Activated CD4-positive, alpha-beta memory T cell treated with anti-CD3 and anti-CD28 coated beads, Interleukin-2, amount 10 ng/mL, durations not matched to agents 7 days and 5 days (primary cell): ENCODE results near the gene PNMA6F. TPM values are rescaled to one million over a fixed set of nuclear protein-coding genes. Genes with fewer than 3 reads are reported as not detected.

ENCODE experiments used
- CTCF ChIA-PET: fragments of 350-600 bp; sonication (Branson Sonifier 250); formaldehyde crosslinking; loops from one replicate; lab custom pipeline; 2021; ENCODE audit warnings: antibody characterized with exemption, inconsistent platforms; lab: Charles Lee
- POLR2A ChIA-PET: fragments of 350-600 bp; sonication (Branson Sonifier 250); formaldehyde crosslinking; loops from one replicate; lab custom pipeline; 2021; ENCODE audit warnings: antibody characterized with exemption; lab: Charles Lee
- DNase-seq: peaks from one replicate; pipeline ENCODE4 v3.0.0-alpha.2; 2020
- H3K27ac Mint-ChIP-seq: one replicate; pipeline ENCODE4 v1.8.0; 2021; ENCODE audit warnings: mild to moderate bottlenecking, mixed read lengths
- H3K27me3 Mint-ChIP-seq: one replicate; pipeline ENCODE4 v1.8.0; 2021; ENCODE audit warnings: mixed read lengths
- H3K36me3 Mint-ChIP-seq: one replicate; pipeline ENCODE4 v1.8.0; 2021; ENCODE audit warnings: low read depth, mixed read lengths
- H3K4me1 Mint-ChIP-seq: one replicate; pipeline ENCODE4 v1.8.0; 2021; ENCODE audit warnings: mixed read lengths
- H3K4me3 Mint-ChIP-seq: one replicate; pipeline ENCODE4 v1.8.0; 2021; ENCODE audit warnings: mild to moderate bottlenecking, mixed read lengths
- H3K9me3 Mint-ChIP-seq: one replicate; pipeline ENCODE4 v1.8.0; 2021; ENCODE audit warnings: mixed read lengths
- total RNA-seq, 2 experiments: library from RNA; stranded (reverse); gene quantifications; one replicate each; pipeline ENCODE4 v1.2.3, GENCODE V29; 2021

Gene PNMA6F
- total RNA-seq, 2 experiments from 2014 or later = not detected

GRCh38 chrX:153348421-153348820 is 26.9 kb upstream of the PNMA6F start:
- Mint-ChIP-seq H3K9me3 (no peaks in the 10 kb centered on the region), H3K27me3 (no peaks in the 10 kb centered on the region), H3K27ac (no peak overlapping the region), H3K4me3 (no peak overlapping the region), H3K4me1 (peaks cover 30% of the 10 kb centered on the region), H3K36me3 (peaks cover 66% of the 10 kb centered on the region)
- DNase-seq = no peak
- CTCF ChIA-PET = interaction anchor here (0.9 kb wide), 1 partner anchor 16 kb away, joined by 3 read pairs; no protein-coding TSS in a partner anchor
- POLR2A ChIA-PET = no interaction called here

- no peaks in the 10 kb centered on the region for H3K27me3 Mint-ChIP-seq
- H3K4me3 Mint-ChIP-seq = no peak overlapping the region
- H3K4me1 Mint-ChIP-seq = peaks cover 39% of the 10 kb centered on the region
- H3K36me3 Mint-ChIP-seq = peaks cover 75% of the 10 kb centered on the region
- no peak overlapping the region for H3K27ac Mint-ChIP-seq
- DNase-seq = no peak
- ChIA-PET CTCF (interaction anchor here (0.9 kb wide), 1 partner anchor 15 kb away, joined by 3 read pairs; no protein-coding TSS in a partner anchor), POLR2A (interaction anchor here (0.8 kb wide), 1 partner anchor 13 kb away, joined by 3 read pairs; the partner anchor contains the start of gene ZNF275)
- H3K9me3 Mint-ChIP-seq = no peaks in the 10 kb centered on the region
Measured at GRCh38 chrX:153347530-153347929, 26.0 kb upstream of the PNMA6F start.

GRCh38 chrX:153343674-153344073 is 22.1 kb upstream of the PNMA6F start:
- Mint-ChIP-seq H3K4me1 (peaks cover 66% of the 10 kb centered on the region), H3K27ac (peak overlapping the region; percentile 91), H3K9me3 (no peaks in the 10 kb centered on the region), H3K36me3 (peaks cover 89% of the 10 kb centered on the region), H3K4me3 (peak overlapping the region; percentile 55), H3K27me3 (no peaks in the 10 kb centered on the region)
- CTCF ChIA-PET = interaction anchor here (1.2 kb wide), 1 partner anchor 9 kb away, joined by 3 read pairs; no protein-coding TSS in a partner anchor
- no peak for DNase-seq
- POLR2A ChIA-PET = interaction anchor here (1.7 kb wide), 1 partner anchor 9 kb away, joined by 17 read pairs; the partner anchor contains the start of gene ZNF275

- H3K27ac Mint-ChIP-seq = peak overlapping the region; percentile 91
- DNase-seq = no peak
- H3K4me1 Mint-ChIP-seq = peaks cover 69% of the 10 kb centered on the region
- H3K9me3 Mint-ChIP-seq = no peaks in the 10 kb centered on the region
- H3K27me3 Mint-ChIP-seq = no peaks in the 10 kb centered on the region
- peaks cover 90% of the 10 kb centered on the region for H3K36me3 Mint-ChIP-seq
- ChIA-PET POLR2A (interaction anchor here (1.7 kb wide), 1 partner anchor 9 kb away, joined by 17 read pairs; the partner anchor contains the start of gene ZNF275), CTCF (interaction anchor here (1.2 to 1.3 kb wide), 2 partner anchors 8 to 39 kb away, joined by 3 read pairs; no protein-coding TSS in a partner anchor)
- H3K4me3 Mint-ChIP-seq = peak overlapping the region; percentile 55
Measured at GRCh38 chrX:153342762-153343558, 21.4 kb upstream of the PNMA6F start.

GRCh38 chrX:153340111-153340510 is 18.5 kb upstream of the PNMA6F start:
- Mint-ChIP-seq H3K27me3 (no peaks in the 10 kb centered on the region), H3K9me3 (no peaks in the 10 kb centered on the region), H3K27ac (no peak overlapping the region), H3K4me1 (peaks cover 90% of the 10 kb centered on the region), H3K36me3 (peaks cover 78% of the 10 kb centered on the region), H3K4me3 (no peak overlapping the region)
- POLR2A ChIA-PET = no interaction called here
- CTCF ChIA-PET = no interaction called here
- DNase-seq = no peak

GRCh38 chrX:153339662-153340061 is 18.1 kb upstream of the PNMA6F start:
- H3K4me1 Mint-ChIP-seq = peaks cover 89% of the 10 kb centered on the region
- no peaks in the 10 kb centered on the region for H3K9me3 Mint-ChIP-seq
- no peak for DNase-seq
- no peak overlapping the region for H3K4me3 Mint-ChIP-seq
- ChIA-PET POLR2A (no interaction called here), CTCF (interaction anchor here (1.4 kb wide), 1 partner anchor 131 kb away, joined by 4 read pairs; no protein-coding TSS in a partner anchor)
- H3K36me3 Mint-ChIP-seq = peaks cover 74% of the 10 kb centered on the region
- H3K27me3 Mint-ChIP-seq = no peaks in the 10 kb centered on the region
- H3K27ac Mint-ChIP-seq = no peak overlapping the region

- H3K4me1 Mint-ChIP-seq = peaks cover 84% of the 10 kb centered on the region
- H3K4me3 Mint-ChIP-seq = peak overlapping the region; percentile 22
- peaks cover 65% of the 10 kb centered on the region for H3K36me3 Mint-ChIP-seq
- DNase-seq = no peak
- peak overlapping the region; percentile 49 for H3K27ac Mint-ChIP-seq
- no peaks in the 10 kb centered on the region for H3K9me3 Mint-ChIP-seq
- H3K27me3 Mint-ChIP-seq = no peaks in the 10 kb centered on the region
- CTCF ChIA-PET = interaction anchor here (1.4 kb wide), 1 partner anchor 132 kb away, joined by 4 read pairs; no protein-coding TSS in a partner anchor
- POLR2A ChIA-PET = no interaction called here
Measured at GRCh38 chrX:153338836-153339235, 17.3 kb upstream of the PNMA6F start.

- H3K9me3 Mint-ChIP-seq = no peaks in the 10 kb centered on the region
- ChIA-PET POLR2A (interaction anchor here (0.8 kb wide), 1 partner anchor 9 kb away, joined by 3 read pairs; no protein-coding TSS in a partner anchor), CTCF (no interaction called here)
- H3K27ac Mint-ChIP-seq = peak overlapping the region; percentile 51
- DNase-seq = no peak
- H3K36me3 Mint-ChIP-seq = peaks cover 47% of the 10 kb centered on the region
- no peak overlapping the region for H3K4me3 Mint-ChIP-seq
- peaks cover 71% of the 10 kb centered on the region for H3K4me1 Mint-ChIP-seq
- peaks cover 5% of the 10 kb centered on the region for H3K27me3 Mint-ChIP-seq
Measured at GRCh38 chrX:153336988-153337387, 15.4 kb upstream of the PNMA6F start.

GRCh38 chrX:153336121-153336894 is 14.7 kb upstream of the PNMA6F start:
- Mint-ChIP-seq H3K27ac (peak overlapping the region; percentile 59), H3K36me3 (peaks cover 40% of the 10 kb centered on the region), H3K9me3 (no peaks in the 10 kb centered on the region), H3K4me3 (peak overlapping the region; percentile 76), H3K4me1 (peaks cover 64% of the 10 kb centered on the region), H3K27me3 (peaks cover 6% of the 10 kb centered on the region)
- ChIA-PET CTCF (no interaction called here), POLR2A (interaction anchor here (0.5 to 0.8 kb wide), 2 partner anchors 9 to 15 kb away, joined by 3 to 5 read pairs; no protein-coding TSS in a partner anchor)
- no peak for DNase-seq

- Mint-ChIP-seq H3K36me3 (peaks cover 29% of the 10 kb centered on the region), H3K9me3 (no peaks in the 10 kb centered on the region), H3K4me3 (peak overlapping the region; percentile 76), H3K27ac (peak overlapping the region; percentile 75), H3K27me3 (peaks cover 6% of the 10 kb centered on the region), H3K4me1 (peaks cover 50% of the 10 kb centered on the region)
- ChIA-PET POLR2A (interaction anchor here (0.9 to 1.8 kb wide), 5 partner anchors 8 to 393 kb away, joined by 3 to 17 read pairs (median 3); no protein-coding TSS in a partner anchor), CTCF (interaction anchor here (1.0 kb wide), 1 partner anchor 8 kb away, joined by 3 read pairs; no protein-coding TSS in a partner anchor)
- no peak for DNase-seq
Measured at GRCh38 chrX:153334654-153335295, 13.2 kb upstream of the PNMA6F start.

- POLR2A ChIA-PET = interaction anchor here (0.8 to 1.8 kb wide), 7 partner anchors 9 to 392 kb away, joined by 3 to 17 read pairs (median 3); no protein-coding TSS in a partner anchor
- Mint-ChIP-seq H3K9me3 (no peaks in the 10 kb centered on the region), H3K27ac (peak within 1 kb of the TSS; percentile 75), H3K4me1 (peaks cover 44% of the 10 kb centered on the region), H3K36me3 (peaks cover 23% of the 10 kb centered on the region), H3K4me3 (peak within 1 kb of the TSS; percentile 76), H3K27me3 (peaks cover 6% of the 10 kb centered on the region)
- CTCF ChIA-PET = interaction anchor here (1.0 kb wide), 1 partner anchor 9 kb away, joined by 3 read pairs; no protein-coding TSS in a partner anchor
- DNase-seq = peak; percentile 86
Measured at GRCh38 chrX:153333821-153334653, 12.5 kb upstream of the PNMA6F start, which contains the start of gene ZNF275. Gene ZNF275, plus strand, starts transcription at chrX:153334153. Its CDS starts 2,527 bp downstream, at chrX:153336680.
